ENCODE measurements around the gene SH3BGRL2.

The SH3BGRL2 gene

DNA sequence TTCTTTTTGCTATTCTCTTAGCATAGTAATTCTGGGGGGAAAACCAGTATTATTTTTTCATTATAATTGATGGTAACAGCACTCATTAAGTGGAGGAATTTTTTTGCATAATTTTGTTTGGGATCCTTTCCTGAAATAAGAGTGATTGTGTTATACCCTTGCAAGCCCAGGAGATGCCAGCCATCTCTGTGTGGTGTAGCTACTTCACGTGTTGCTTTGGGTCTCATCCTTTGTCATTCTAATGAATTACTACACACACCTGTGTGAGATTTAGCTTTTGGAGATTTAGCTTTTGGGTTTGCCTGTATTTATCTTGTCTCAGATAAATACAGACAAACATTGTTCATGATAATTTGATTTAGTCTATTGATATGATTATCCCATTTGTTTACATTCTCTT, 76.5 kb downstream of the SH3BGRL2 start:
- Histone ChIP-seq H3K4me3 (ENCODE audit: severe bottlenecking) (no peak overlapping the region), H3K27ac (ENCODE audit: poor library complexity, severe bottlenecking) (no peak overlapping the region), H3K27me3 (ENCODE audit: insufficient read depth, poor library complexity, severe bottlenecking) (no peaks in the 10 kb centered on the region), H3K4me1 (ENCODE audit: insufficient read depth, poor library complexity, severe bottlenecking) (no peaks in the 10 kb centered on the region), H3K9me3 (ENCODE audit: severe bottlenecking) (no peaks in the 10 kb centered on the region), H3K36me3 (ENCODE audit: low read depth) (no peaks in the 10 kb centered on the region)
- ATAC-seq (ENCODE audit: low read depth) (no peak), DNase-seq (ENCODE audit: low spot score) (no peak)
- TF ChIP-seq, protein P1, sequence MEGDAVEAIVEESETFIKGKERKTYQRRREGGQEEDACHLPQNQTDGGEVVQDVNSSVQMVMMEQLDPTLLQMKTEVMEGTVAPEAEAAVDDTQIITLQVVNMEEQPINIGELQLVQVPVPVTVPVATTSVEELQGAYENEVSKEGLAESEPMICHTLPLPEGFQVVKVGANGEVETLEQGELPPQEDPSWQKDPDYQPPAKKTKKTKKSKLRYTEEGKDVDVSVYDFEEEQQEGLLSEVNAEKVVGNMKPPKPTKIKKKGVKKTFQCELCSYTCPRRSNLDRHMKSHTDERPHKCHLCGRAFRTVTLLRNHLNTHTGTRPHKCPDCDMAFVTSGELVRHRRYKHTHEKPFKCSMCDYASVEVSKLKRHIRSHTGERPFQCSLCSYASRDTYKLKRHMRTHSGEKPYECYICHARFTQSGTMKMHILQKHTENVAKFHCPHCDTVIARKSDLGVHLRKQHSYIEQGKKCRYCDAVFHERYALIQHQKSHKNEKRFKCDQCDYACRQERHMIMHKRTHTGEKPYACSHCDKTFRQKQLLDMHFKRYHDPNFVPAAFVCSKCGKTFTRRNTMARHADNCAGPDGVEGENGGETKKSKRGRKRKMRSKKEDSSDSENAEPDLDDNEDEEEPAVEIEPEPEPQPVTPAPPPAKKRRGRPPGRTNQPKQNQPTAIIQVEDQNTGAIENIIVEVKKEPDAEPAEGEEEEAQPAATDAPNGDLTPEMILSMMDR (IDR thresholded peaks at IDR 0.05; ENCODE audit: poor library complexity, severe bottlenecking) = no peak

DNA sequence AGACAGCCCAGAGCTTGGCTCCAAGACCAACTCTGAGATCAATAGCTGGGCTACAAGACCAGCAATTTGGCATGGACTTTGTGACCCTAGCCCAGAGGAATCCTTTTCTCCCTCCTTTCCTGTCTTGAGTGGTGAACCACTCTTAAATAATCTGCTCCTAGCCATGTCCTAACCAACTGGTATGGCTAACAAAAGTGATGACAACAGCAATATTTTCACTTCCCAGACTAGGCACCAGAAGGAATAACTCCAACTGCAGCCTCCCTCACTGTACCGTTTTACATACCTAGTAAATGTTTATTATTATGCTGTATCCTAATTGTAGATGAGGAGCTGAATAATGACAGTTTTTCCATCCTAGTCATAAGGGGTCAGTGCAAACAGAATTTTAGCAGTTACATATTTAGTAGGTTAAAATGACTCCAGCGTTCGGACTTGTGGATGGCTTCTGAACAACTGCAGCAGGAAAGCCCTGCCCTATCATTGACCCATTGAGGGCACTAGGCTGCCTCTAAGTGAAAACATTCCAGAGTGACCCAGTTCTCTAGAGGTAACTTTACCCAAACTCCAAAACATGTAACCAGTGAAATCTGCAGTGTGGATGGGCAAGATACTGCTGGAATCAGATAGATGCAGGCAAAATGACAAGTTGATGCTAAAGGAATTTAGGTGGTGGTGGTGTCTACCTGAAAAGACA, 77.1 kb downstream of the SH3BGRL2 start:
- H3K4me1 ChIP-seq (ENCODE audit: insufficient read depth, poor library complexity, severe bottlenecking) = no peaks in the 10 kb centered on the region
- no peak overlapping the region for H3K4me3 ChIP-seq (ENCODE audit: severe bottlenecking)
- no peaks in the 10 kb centered on the region for H3K27me3 ChIP-seq (ENCODE audit: insufficient read depth, poor library complexity, severe bottlenecking)
- ATAC-seq (ENCODE audit: low read depth) (no peak), DNase-seq (ENCODE audit: low spot score) (no peak)
- H3K36me3 ChIP-seq (ENCODE audit: low read depth) = no peaks in the 10 kb centered on the region
- H3K27ac ChIP-seq (ENCODE audit: poor library complexity, severe bottlenecking) = no peak overlapping the region
- TF ChIP-seq, protein P1 (IDR thresholded peaks at IDR 0.05; ENCODE audit: poor library complexity, severe bottlenecking) = no peak
- H3K9me3 ChIP-seq (ENCODE audit: severe bottlenecking) = no peaks in the 10 kb centered on the region

DNA sequence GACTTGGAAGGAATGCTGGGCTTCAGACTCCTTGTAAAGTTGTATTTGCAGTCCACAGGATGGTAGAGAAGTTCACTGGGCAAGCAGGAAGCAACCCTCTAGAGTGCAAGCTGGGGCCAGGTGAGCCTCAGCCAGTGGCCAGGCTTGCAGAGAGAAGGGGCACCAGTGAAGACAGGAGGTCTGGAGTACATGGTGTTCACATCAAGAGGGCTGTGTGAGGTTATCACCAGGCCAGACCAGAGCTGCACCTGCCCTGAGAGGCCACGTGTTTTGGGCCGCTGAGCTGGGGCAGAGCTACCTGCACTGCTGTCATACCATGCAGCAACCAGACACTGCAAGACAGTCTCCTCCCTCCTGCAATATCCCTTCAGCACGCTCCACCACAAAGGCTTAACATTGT, 79.0 kb downstream of the SH3BGRL2 start:
- no peaks in the 10 kb centered on the region for H3K9me3 ChIP-seq (ENCODE audit: severe bottlenecking)
- H3K27me3 ChIP-seq (ENCODE audit: insufficient read depth, poor library complexity, severe bottlenecking) = no peaks in the 10 kb centered on the region
- no peaks in the 10 kb centered on the region for H3K36me3 ChIP-seq (ENCODE audit: low read depth)
- H3K4me1 ChIP-seq (ENCODE audit: insufficient read depth, poor library complexity, severe bottlenecking) = no peaks in the 10 kb centered on the region
- H3K4me3 ChIP-seq (ENCODE audit: severe bottlenecking) = no peak overlapping the region
- TF ChIP-seq, protein P1 (IDR thresholded peaks at IDR 0.05; ENCODE audit: poor library complexity, severe bottlenecking) = no peak
- DNase-seq (ENCODE audit: low spot score) (no peak), ATAC-seq (ENCODE audit: low read depth) (no peak)
- H3K27ac ChIP-seq (ENCODE audit: poor library complexity, severe bottlenecking) = no peak overlapping the region

DNA sequence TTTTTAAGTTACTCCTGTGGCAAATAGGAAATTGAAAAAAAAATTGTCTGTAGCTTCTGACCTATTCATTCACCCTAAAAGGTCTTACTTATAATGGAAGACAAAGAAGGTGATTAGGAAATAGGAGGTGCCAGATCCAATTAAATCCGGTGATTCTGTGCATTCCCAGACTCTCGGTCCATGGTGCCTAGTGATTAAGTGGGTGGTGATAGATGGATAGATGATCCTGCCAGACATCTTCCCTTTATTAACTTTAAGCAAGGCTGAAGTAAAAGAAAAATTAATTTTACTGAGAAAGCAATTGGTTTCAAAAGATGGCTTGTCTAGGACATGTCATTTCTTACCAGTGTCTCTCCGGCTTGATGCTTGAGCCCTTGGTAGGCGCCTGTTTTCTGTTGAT, 80.0 kb downstream of the SH3BGRL2 start:
- TF ChIP-seq, protein P1 (IDR thresholded peaks at IDR 0.05; ENCODE audit: poor library complexity, severe bottlenecking) = no peak
- no peak overlapping the region for H3K4me3 ChIP-seq (ENCODE audit: severe bottlenecking)
- no peak for DNase-seq (ENCODE audit: low spot score)
- ATAC-seq (ENCODE audit: low read depth) = no peak
- H3K27me3 ChIP-seq (ENCODE audit: insufficient read depth, poor library complexity, severe bottlenecking) = no peaks in the 10 kb centered on the region
- H3K36me3 ChIP-seq (ENCODE audit: low read depth) = no peaks in the 10 kb centered on the region
- no peaks in the 10 kb centered on the region for H3K4me1 ChIP-seq (ENCODE audit: insufficient read depth, poor library complexity, severe bottlenecking)
- no peak overlapping the region for H3K27ac ChIP-seq (ENCODE audit: poor library complexity, severe bottlenecking)
- no peaks in the 10 kb centered on the region for H3K9me3 ChIP-seq (ENCODE audit: severe bottlenecking)

DNA sequence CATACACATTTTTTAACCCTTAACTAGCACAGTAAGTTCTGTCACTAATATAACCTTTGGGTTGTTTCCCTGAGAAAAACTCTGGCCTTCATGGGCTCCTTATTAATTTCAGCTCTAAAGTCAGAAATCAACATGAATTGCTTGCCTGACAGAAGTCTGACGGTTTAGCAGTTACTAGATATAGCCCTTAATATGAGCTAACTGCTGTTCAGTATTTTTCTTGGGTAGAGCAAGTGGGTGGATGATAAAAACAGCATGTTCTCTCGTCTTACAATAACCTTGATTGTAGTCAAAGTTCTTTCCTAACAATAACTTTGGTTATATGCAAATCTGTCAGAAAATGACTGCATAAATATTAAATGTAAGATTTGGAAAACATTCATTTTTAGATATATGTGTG, 81.0 kb downstream of the SH3BGRL2 start:
- no peak overlapping the region for H3K27ac ChIP-seq (ENCODE audit: poor library complexity, severe bottlenecking)
- no peaks in the 10 kb centered on the region for H3K36me3 ChIP-seq (ENCODE audit: low read depth)
- H3K27me3 ChIP-seq (ENCODE audit: insufficient read depth, poor library complexity, severe bottlenecking) = no peaks in the 10 kb centered on the region
- ATAC-seq (ENCODE audit: low read depth) (no peak), DNase-seq (ENCODE audit: low spot score) (no peak)
- H3K4me3 ChIP-seq (ENCODE audit: severe bottlenecking) = no peak overlapping the region
- TF ChIP-seq, protein P1 (IDR thresholded peaks at IDR 0.05; ENCODE audit: poor library complexity, severe bottlenecking) = no peak
- no peaks in the 10 kb centered on the region for H3K9me3 ChIP-seq (ENCODE audit: severe bottlenecking)
- H3K4me1 ChIP-seq (ENCODE audit: insufficient read depth, poor library complexity, severe bottlenecking) = no peaks in the 10 kb centered on the region

Measured in RWPE2 (cell line).